ENCODE measurements around the gene RASL10A.

The RASL10A gene

DNA sequence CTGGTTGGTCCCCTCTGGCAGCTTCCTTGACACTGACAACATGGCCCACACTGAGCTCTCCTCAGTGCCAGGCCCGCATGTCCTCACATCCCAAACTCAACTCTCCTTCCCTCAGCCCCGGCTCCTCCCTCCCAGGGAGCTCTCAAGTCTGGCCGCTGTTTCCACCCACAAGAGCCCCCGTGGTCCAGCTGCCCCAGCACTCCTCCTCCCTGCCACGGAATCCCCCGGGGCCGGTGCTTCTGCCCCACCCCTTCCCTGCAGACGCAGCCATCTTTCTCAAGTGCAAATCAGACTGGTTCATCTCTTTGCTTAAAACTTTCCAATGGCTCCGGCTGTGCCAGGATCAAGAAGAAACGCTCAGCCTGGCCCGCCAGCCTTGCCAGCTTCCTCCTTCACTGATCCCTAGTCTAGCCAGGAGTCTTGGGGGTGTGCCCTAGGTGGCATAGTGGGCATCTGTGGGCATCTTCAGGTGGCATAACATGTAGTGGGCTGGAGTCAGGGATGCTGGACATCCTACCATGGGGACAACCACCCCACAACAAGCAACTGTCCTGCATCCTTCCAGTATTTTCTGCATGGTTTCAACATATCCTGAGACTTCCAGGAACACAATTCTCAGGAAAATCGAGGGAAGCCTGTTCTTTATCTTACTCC is 22.3 kb upstream of the RASL10A start:
- no peak for TF ChIP-seq SIN3A (IDR thresholded peaks at IDR 0.05; ENCODE audit: borderline replicate concordance, insufficient read depth, low read length)
- TF ChIP-seq TAF1 (IDR thresholded peaks at IDR 0.05; ENCODE audit: borderline replicate concordance, insufficient read depth, low read length) = no peak
- no peak for TF ChIP-seq FOXP2 (optimal IDR thresholded peaks at IDR 0.05; ENCODE audit: borderline replicate concordance, extremely low read depth, extremely low read length, insufficient read depth)

- TF ChIP-seq SIN3A (IDR thresholded peaks at IDR 0.05; ENCODE audit: borderline replicate concordance, insufficient read depth, low read length) (no peak), TAF1 (IDR thresholded peaks at IDR 0.05; ENCODE audit: borderline replicate concordance, insufficient read depth, low read length) (no peak), POLR2AphosphoS5 (IDR thresholded peaks at IDR 0.05; ENCODE audit: low read depth, low read length) (no peak), FOXP2 (optimal IDR thresholded peaks at IDR 0.05; ENCODE audit: borderline replicate concordance, extremely low read depth, extremely low read length, insufficient read depth) (no peak)
- TF ChIP-seq, protein P1, sequence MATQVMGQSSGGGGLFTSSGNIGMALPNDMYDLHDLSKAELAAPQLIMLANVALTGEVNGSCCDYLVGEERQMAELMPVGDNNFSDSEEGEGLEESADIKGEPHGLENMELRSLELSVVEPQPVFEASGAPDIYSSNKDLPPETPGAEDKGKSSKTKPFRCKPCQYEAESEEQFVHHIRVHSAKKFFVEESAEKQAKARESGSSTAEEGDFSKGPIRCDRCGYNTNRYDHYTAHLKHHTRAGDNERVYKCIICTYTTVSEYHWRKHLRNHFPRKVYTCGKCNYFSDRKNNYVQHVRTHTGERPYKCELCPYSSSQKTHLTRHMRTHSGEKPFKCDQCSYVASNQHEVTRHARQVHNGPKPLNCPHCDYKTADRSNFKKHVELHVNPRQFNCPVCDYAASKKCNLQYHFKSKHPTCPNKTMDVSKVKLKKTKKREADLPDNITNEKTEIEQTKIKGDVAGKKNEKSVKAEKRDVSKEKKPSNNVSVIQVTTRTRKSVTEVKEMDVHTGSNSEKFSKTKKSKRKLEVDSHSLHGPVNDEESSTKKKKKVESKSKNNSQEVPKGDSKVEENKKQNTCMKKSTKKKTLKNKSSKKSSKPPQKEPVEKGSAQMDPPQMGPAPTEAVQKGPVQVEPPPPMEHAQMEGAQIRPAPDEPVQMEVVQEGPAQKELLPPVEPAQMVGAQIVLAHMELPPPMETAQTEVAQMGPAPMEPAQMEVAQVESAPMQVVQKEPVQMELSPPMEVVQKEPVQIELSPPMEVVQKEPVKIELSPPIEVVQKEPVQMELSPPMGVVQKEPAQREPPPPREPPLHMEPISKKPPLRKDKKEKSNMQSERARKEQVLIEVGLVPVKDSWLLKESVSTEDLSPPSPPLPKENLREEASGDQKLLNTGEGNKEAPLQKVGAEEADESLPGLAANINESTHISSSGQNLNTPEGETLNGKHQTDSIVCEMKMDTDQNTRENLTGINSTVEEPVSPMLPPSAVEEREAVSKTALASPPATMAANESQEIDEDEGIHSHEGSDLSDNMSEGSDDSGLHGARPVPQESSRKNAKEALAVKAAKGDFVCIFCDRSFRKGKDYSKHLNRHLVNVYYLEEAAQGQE (IDR thresholded peaks at IDR 0.05; ENCODE audit: insufficient read depth in 1 of 2, low read depth in 2 of 2, low read length in 2 of 2) = no peak
These were observed 21.4 kb upstream of the RASL10A start for GRCh38 chr22:29336751-29337490.

DNA sequence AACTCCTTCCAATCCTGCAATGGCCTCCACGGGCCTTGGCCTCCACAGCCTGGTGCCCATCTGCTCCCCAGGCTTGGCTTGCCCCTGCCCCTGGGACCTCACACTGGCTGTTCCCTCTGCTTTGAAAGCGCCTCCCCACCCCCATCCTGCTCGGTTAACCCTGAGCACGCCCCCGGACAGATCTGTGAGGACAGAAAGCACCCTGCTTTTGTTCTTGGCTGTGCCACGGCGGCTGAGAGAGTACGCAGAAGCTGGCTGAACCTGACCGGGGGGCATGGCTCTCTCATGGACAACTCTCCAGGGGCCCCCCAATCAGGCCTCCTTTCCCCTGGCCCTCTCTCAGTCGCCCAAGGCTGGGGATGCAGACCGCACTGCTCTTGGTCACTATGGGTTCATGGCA is 20.2 kb upstream of the RASL10A start:
- TF ChIP-seq FOXP2 (optimal IDR thresholded peaks at IDR 0.05; ENCODE audit: borderline replicate concordance, extremely low read depth, extremely low read length, insufficient read depth) = no peak
- TF ChIP-seq TAF1 (IDR thresholded peaks at IDR 0.05; ENCODE audit: borderline replicate concordance, insufficient read depth, low read length) = no peak
- TF ChIP-seq, protein P1 (IDR thresholded peaks at IDR 0.05; ENCODE audit: insufficient read depth in 1 of 2, low read depth in 2 of 2, low read length in 2 of 2) = no peak
- TF ChIP-seq SIN3A (IDR thresholded peaks at IDR 0.05; ENCODE audit: borderline replicate concordance, insufficient read depth, low read length) = no peak
- TF ChIP-seq POLR2AphosphoS5 (IDR thresholded peaks at IDR 0.05; ENCODE audit: low read depth, low read length) = no peak

GRCh38 chr22:29334696-29335344 is 19.3 kb upstream of the RASL10A start:
- TF ChIP-seq, protein P1 (IDR thresholded peaks at IDR 0.05; ENCODE audit: insufficient read depth in 1 of 2, low read depth in 2 of 2, low read length in 2 of 2) = no peak
- TF ChIP-seq SIN3A (IDR thresholded peaks at IDR 0.05; ENCODE audit: borderline replicate concordance, insufficient read depth, low read length) (no peak), FOXP2 (optimal IDR thresholded peaks at IDR 0.05; ENCODE audit: borderline replicate concordance, extremely low read depth, extremely low read length, insufficient read depth) (no peak), TAF1 (IDR thresholded peaks at IDR 0.05; ENCODE audit: borderline replicate concordance, insufficient read depth, low read length) (no peak), POLR2AphosphoS5 (IDR thresholded peaks at IDR 0.05; ENCODE audit: low read depth, low read length) (no peak)

DNA sequence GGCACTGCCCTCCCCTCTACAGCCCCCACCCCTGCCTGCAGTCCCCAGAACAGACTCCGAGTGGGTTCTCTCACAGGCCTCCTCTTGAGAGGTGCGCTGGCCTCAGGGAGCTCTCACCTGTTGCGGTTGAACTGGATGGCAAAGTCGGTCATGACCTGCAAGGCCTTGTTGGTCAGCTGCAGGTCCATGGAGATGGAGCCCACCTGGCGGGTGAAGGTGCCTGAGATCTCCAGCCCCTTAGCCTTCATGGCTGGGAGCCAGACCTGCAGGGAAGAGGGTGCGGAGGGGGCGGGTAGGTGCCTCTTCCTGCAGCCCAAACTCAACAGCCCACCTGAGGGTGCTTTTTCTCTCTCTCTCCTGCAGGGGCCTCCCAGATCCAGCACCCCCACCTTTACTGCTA is 18.7 kb upstream of the RASL10A start:
- TF ChIP-seq, protein P1 (IDR thresholded peaks at IDR 0.05; ENCODE audit: insufficient read depth in 1 of 2, low read depth in 2 of 2, low read length in 2 of 2) = no peak
- TF ChIP-seq SIN3A (IDR thresholded peaks at IDR 0.05; ENCODE audit: borderline replicate concordance, insufficient read depth, low read length) (no peak), TAF1 (IDR thresholded peaks at IDR 0.05; ENCODE audit: borderline replicate concordance, insufficient read depth, low read length) (no peak), POLR2AphosphoS5 (IDR thresholded peaks at IDR 0.05; ENCODE audit: low read depth, low read length) (no peak), FOXP2 (optimal IDR thresholded peaks at IDR 0.05; ENCODE audit: borderline replicate concordance, extremely low read depth, extremely low read length, insufficient read depth) (no peak)

Measured in PFSK-1 (cell line).